Nephron (organoid): Measurements from ENCODE around the gene DES.
A peak's percentile ranks its signal among the peaks of the same experiment; 100 is the strongest.

Experiments
- H3K27ac Mint-ChIP-seq, 3 experiments: 2 replicates each; pipeline ENCODE4 v1.8.0; 2020; ENCODE audit warnings: mixed read lengths in 3 of 3, mild to moderate bottlenecking in 2 of 3, moderate library complexity in 1 of 3
- H3K27me3 Mint-ChIP-seq: 2 replicates; pipeline ENCODE4 v1.8.0; 2021; ENCODE audit warnings: low read depth, mild to moderate bottlenecking, moderate library complexity, mixed read lengths
- H3K36me3 Mint-ChIP-seq: 2 replicates; pipeline ENCODE4 v1.8.0; 2020; ENCODE audit warnings: low read depth, mixed read lengths
- H3K4me1 Mint-ChIP-seq: 2 replicates; pipeline ENCODE4 v1.8.0; 2020; ENCODE audit warnings: mixed read lengths
- H3K4me3 Mint-ChIP-seq, 3 experiments: 2 replicates each; pipeline ENCODE4 v1.8.0; 2020; ENCODE audit warnings: mild to moderate bottlenecking in 3 of 3, mixed read lengths in 3 of 3, moderate library complexity in 2 of 3
- H3K9me3 Mint-ChIP-seq: 2 replicates; pipeline ENCODE4 v1.8.0; 2020; ENCODE audit warnings: mixed read lengths
- TF ChIP-seq, protein P1 (sequence below), 3 experiments: fragments of 200-600 bp; sonication (generic); IDR thresholded peaks; one replicate each; pipeline ENCODE4 v1.5.0; 2021; ENCODE audit warnings: antibody characterized with exemption in 3 of 3; ENCODE audit not compliant: unreplicated experiment in 3 of 3

DES gene

DNA sequence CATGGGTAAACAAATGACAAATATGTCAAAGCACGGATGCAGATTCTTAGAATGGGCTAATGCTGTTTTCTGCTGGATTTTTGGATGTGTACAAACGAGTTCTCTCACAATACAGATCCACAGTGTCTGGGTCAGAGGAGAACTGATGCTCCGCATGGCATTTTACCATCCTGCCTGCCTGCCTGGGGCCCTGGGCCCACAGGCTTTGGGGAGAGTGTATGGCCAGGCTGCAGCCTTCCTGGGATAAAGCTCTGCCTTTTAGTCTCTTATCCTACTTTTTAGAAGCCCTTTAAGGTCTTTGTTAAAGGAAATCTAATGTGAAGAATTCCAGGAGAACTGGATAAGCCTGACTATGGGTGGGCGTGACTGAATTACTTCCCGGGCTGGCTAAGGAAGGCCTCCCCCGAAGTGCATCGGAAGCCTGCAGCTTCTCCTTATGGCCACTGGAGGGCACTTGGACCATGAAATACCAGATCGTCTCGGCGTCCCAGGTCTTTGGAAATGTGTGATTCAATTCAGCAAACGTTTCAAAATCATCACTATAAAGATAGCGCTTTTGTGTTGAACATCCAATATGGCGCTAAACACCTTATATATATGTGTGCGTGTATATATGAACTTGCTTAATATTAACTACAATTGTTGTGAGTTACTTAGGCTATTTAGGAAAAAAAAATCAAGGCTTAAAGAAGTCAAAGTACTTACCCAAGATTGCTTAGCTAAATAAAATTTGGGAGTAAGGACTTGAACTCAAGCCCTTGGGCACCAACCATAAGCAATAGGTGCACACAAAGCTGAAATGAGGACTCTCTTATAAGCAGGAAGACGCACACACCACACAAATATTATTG is 15.3 kb upstream of the DES start:
- H3K36me3 Mint-ChIP-seq, result no peaks in the 10 kb centered on the region
- H3K9me3 Mint-ChIP-seq, result no peaks in the 10 kb centered on the region
- H3K27me3 Mint-ChIP-seq, result peaks cover 3% of the 10 kb centered on the region
- H3K4me1 Mint-ChIP-seq, result peaks cover 69% of the 10 kb centered on the region
- peak overlapping the region in 2 of 3 experiments; percentile 71 to 78 for H3K27ac Mint-ChIP-seq
- TF ChIP-seq, protein P1, sequence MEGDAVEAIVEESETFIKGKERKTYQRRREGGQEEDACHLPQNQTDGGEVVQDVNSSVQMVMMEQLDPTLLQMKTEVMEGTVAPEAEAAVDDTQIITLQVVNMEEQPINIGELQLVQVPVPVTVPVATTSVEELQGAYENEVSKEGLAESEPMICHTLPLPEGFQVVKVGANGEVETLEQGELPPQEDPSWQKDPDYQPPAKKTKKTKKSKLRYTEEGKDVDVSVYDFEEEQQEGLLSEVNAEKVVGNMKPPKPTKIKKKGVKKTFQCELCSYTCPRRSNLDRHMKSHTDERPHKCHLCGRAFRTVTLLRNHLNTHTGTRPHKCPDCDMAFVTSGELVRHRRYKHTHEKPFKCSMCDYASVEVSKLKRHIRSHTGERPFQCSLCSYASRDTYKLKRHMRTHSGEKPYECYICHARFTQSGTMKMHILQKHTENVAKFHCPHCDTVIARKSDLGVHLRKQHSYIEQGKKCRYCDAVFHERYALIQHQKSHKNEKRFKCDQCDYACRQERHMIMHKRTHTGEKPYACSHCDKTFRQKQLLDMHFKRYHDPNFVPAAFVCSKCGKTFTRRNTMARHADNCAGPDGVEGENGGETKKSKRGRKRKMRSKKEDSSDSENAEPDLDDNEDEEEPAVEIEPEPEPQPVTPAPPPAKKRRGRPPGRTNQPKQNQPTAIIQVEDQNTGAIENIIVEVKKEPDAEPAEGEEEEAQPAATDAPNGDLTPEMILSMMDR (IDR thresholded peaks at IDR 0.05; ENCODE audit: unreplicated experiment in 3 of 3), result peak; percentile 89 to 96 (median 91)
- H3K4me3 Mint-ChIP-seq, result no peak overlapping the region

DNA sequence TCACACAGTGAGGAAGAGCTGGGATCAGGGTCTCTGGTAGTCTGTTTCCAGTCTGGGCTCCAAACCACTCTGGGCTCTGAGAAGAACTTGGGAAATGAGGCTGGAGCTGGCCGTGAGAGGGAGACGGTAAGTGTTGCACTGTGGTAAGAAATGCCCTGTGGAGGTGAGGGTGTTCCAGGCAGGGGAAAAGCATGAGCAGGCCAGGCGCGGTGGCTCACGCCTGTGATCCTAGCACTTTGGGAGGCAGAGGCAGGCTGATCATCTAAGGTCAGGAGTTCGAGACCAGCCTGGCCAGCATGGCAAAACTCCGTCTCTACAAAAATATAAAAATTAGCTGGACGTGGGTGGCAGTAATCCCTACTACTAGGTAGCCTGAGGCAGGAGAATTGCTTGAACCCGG is 14.3 kb upstream of the DES start:
- H3K4me3 Mint-ChIP-seq, result peak overlapping the region in 1 of 3 experiments; percentile 9
- TF ChIP-seq, protein P1 (IDR thresholded peaks at IDR 0.05; ENCODE audit: unreplicated experiment in 3 of 3), result no peak
- H3K27me3 Mint-ChIP-seq, result peaks cover 7% of the 10 kb centered on the region
- H3K9me3 Mint-ChIP-seq, result no peaks in the 10 kb centered on the region
- no peaks in the 10 kb centered on the region for H3K36me3 Mint-ChIP-seq
- H3K4me1 Mint-ChIP-seq, result peaks cover 77% of the 10 kb centered on the region
- peak overlapping the region; percentile 71 to 78 (median 72) for H3K27ac Mint-ChIP-seq

DNA sequence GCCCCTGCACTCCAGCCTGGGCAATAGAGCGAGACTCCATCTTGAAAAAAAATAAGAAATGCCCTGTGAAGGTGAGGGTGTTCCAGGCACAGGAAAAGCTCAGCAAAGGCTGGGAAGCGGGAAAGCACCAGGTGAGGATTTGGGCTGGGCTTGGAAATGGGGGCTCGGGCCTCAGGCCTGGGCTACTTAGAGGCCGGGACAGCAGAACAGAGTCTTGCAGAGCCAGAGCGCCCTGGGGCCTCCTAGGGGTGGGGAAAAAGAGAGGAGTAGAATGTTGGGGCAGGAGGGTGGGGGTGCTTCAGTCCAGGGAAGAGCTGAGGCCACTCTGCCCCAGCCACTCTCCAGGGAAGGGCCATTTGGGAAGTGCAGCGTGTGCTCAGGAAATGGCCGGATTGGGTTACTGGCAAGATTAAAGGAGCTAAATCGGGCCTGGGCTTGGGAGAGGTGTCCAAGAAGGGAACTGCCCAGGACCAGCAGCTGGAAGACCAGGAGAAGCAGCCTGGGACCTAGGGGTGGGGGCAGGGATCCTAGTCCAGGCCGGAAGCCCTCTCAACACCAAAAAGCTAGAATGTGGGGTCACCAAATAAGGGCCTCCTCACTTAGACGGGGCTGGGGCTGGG is 13.8 kb upstream of the DES start:
- Mint-ChIP-seq H3K36me3 (no peaks in the 10 kb centered on the region), H3K4me3 (peak overlapping the region in 2 of 3 experiments; percentile 53 to 70), H3K4me1 (peaks cover 81% of the 10 kb centered on the region), H3K9me3 (no peaks in the 10 kb centered on the region), H3K27me3 (peaks cover 7% of the 10 kb centered on the region), H3K27ac (peak overlapping the region; percentile 71 to 82 (median 78))
- TF ChIP-seq, protein P1 (IDR thresholded peaks at IDR 0.05; ENCODE audit: unreplicated experiment in 3 of 3), result no peak

DNA sequence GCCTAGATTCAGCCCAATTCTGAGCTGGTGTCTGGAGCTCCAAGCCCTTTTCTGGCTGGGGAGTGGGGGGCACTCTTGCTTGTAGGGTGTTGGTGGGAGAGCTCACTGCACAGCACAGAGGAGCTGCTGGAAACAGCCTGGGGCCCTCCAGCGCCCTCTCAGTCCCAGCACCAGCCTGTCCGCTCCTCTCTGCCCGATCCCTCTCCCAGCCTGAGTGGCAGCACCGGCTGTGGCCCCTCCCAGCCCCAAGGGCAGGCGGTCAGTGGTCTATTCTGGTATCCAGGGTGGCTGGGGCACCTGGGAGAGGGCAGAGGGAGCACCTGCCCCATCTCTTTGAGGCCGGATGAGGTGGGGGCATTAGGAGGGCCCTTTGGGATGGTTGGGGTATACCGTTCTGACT is 13.2 kb upstream of the DES start:
- H3K27me3 Mint-ChIP-seq, result peaks cover 7% of the 10 kb centered on the region
- peaks cover 85% of the 10 kb centered on the region for H3K4me1 Mint-ChIP-seq
- H3K4me3 Mint-ChIP-seq, result peak overlapping the region in 1 of 3 experiments; percentile 70
- H3K36me3 Mint-ChIP-seq, result no peaks in the 10 kb centered on the region
- TF ChIP-seq, protein P1 (IDR thresholded peaks at IDR 0.05; ENCODE audit: unreplicated experiment in 3 of 3), result no peak
- H3K9me3 Mint-ChIP-seq, result no peaks in the 10 kb centered on the region
- peak overlapping the region; percentile 71 to 82 (median 78) for H3K27ac Mint-ChIP-seq

DNA sequence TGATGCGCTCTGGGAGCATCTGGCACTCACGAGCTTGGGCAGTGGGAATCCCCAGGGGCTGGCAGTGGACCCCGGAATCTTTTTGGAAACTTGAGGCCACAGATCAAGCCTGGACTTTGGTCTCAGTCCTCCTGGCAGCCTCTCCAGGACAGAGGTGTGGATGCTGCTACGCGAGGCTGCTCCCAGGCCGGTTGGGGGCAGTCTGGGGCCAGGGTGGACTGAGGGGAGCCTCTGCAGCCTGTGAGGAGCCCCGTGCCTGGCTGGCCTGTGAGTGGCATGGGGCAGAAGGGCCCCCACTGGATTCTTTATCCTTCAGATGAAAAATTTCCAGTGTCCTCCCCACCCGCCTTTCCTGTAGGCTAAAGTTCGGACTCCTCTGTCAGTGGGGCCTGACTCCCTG is 12.7 kb upstream of the DES start:
- TF ChIP-seq, protein P1 (IDR thresholded peaks at IDR 0.05; ENCODE audit: unreplicated experiment in 3 of 3), result no peak
- H3K4me3 Mint-ChIP-seq, result peak overlapping the region in 1 of 3 experiments; percentile 17
- H3K36me3 Mint-ChIP-seq, result no peaks in the 10 kb centered on the region
- peaks cover 7% of the 10 kb centered on the region for H3K27me3 Mint-ChIP-seq
- H3K4me1 Mint-ChIP-seq, result peaks cover 83% of the 10 kb centered on the region
- H3K27ac Mint-ChIP-seq, result peak overlapping the region; percentile 71 to 82 (median 78)
- no peaks in the 10 kb centered on the region for H3K9me3 Mint-ChIP-seq
